ENCODE data around the gene HSF5. TPM values are rescaled to one million over a fixed set of nuclear protein-coding genes. Genes with fewer than 3 reads are reported as not detected.

Gene HSF5
- total RNA-seq, 2 experiments from 2014 or later = 1.6 to 1.7 TPM

DNA sequence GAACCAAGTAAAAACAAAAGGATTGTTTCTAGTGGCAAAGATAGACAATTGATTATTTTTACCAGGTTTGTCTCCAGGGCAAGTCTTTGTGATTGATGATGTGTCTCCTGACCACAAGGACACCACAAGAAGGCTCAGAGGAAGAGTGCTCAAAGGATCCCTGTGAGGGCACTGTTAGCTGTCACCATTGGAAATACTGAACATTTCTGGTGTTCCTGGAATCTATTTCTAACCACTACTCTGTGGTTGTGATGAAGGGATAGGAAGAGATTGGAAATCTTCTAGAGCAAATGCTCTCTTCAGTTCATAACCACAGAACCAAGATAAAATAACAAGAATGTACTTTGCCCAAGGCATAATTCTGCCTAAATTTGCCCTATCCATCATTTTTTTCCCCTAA, 86.2 kb downstream of the HSF5 start:
- Mint-ChIP-seq H3K4me3 (no peak overlapping the region), H3K36me3 (ENCODE audit: low read depth) (no peaks in the 10 kb centered on the region), H3K27ac (no peak overlapping the region), H3K27me3 (no peaks in the 10 kb centered on the region), H3K4me1 (ENCODE audit: low read depth) (no peaks in the 10 kb centered on the region), H3K9me3 (no peaks in the 10 kb centered on the region)
- ATAC-seq (ENCODE audit: poor library complexity) (no peak), DNase-seq (no peak)
- no peaks in the 10 kb centered on the region for H3K4me1 ChIP-seq (ENCODE audit: insufficient read depth, low read length)
- intact Hi-C loops (cut with DNase I, micrococcal nuclease) = no loop called here
- POLR2A ChIA-PET = no interaction called here
- no peak overlapping the region for H3K4me3 ChIP-seq (ENCODE audit: low read length)
- H3K27me3 ChIP-seq (ENCODE audit: control insufficient read depth in 1 of 2, insufficient read depth in 2 of 2, low read length in 2 of 2) = no peaks in the 10 kb centered on the region
- CTCF ChIA-PET = interaction anchor here (0.5 kb wide), 1 partner anchor 218 kb away, joined by 3 read pairs; no protein-coding TSS in a partner anchor
- H3K36me3 ChIP-seq (ENCODE audit: insufficient read depth, low read length) = no peaks in the 10 kb centered on the region
- H3K9me3 ChIP-seq (ENCODE audit: control insufficient read depth in 1 of 2, insufficient read depth in 1 of 2, low read length in 2 of 2) = no peaks in the 10 kb centered on the region
- TF ChIP-seq, protein P1, sequence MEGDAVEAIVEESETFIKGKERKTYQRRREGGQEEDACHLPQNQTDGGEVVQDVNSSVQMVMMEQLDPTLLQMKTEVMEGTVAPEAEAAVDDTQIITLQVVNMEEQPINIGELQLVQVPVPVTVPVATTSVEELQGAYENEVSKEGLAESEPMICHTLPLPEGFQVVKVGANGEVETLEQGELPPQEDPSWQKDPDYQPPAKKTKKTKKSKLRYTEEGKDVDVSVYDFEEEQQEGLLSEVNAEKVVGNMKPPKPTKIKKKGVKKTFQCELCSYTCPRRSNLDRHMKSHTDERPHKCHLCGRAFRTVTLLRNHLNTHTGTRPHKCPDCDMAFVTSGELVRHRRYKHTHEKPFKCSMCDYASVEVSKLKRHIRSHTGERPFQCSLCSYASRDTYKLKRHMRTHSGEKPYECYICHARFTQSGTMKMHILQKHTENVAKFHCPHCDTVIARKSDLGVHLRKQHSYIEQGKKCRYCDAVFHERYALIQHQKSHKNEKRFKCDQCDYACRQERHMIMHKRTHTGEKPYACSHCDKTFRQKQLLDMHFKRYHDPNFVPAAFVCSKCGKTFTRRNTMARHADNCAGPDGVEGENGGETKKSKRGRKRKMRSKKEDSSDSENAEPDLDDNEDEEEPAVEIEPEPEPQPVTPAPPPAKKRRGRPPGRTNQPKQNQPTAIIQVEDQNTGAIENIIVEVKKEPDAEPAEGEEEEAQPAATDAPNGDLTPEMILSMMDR (IDR thresholded peaks at IDR 0.05) = no peak
- H3K27ac ChIP-seq (ENCODE audit: low read depth in 1 of 2, low read length in 2 of 2) = no peak overlapping the region

DNA sequence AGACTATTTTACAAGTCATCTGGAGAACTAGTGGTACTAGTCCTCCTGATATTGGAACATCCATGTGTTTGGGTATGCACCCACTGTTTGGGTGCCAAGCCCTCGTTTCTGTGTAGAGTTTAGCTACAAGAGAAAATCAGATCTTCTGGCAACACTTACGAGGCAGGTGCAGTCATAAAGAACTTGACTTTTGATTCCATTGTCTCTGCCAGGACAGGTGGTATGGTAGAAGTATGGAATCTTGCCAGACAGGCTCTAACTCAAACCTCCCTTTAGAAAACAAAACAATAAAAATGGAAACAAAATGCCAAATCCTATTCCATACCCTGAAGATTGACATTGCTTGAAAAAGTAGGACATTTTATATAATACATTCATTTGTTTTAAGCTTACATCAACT, 86.9 kb downstream of the HSF5 start:
- Mint-ChIP-seq H3K9me3 (no peaks in the 10 kb centered on the region), H3K27me3 (no peaks in the 10 kb centered on the region), H3K36me3 (ENCODE audit: low read depth) (no peaks in the 10 kb centered on the region), H3K4me3 (no peak overlapping the region), H3K4me1 (ENCODE audit: low read depth) (no peaks in the 10 kb centered on the region), H3K27ac (no peak overlapping the region)
- intact Hi-C loops (cut with DNase I, micrococcal nuclease) = no loop called here
- CTCF ChIA-PET = interaction anchor here (0.5 kb wide), 1 partner anchor 217 kb away, joined by 3 read pairs; no protein-coding TSS in a partner anchor
- TF ChIP-seq, protein P1 (IDR thresholded peaks at IDR 0.05) = no peak
- H3K4me3 ChIP-seq (ENCODE audit: low read length) = no peak overlapping the region
- POLR2A ChIA-PET = no interaction called here
- ATAC-seq (ENCODE audit: poor library complexity) (no peak), DNase-seq (no peak)
- H3K36me3 ChIP-seq (ENCODE audit: insufficient read depth, low read length) = no peaks in the 10 kb centered on the region
- no peaks in the 10 kb centered on the region for H3K27me3 ChIP-seq (ENCODE audit: control insufficient read depth in 1 of 2, insufficient read depth in 2 of 2, low read length in 2 of 2)
- no peak overlapping the region for H3K27ac ChIP-seq (ENCODE audit: low read depth in 1 of 2, low read length in 2 of 2)
- no peaks in the 10 kb centered on the region for H3K4me1 ChIP-seq (ENCODE audit: insufficient read depth, low read length)
- H3K9me3 ChIP-seq (ENCODE audit: control insufficient read depth in 1 of 2, insufficient read depth in 1 of 2, low read length in 2 of 2) = no peaks in the 10 kb centered on the region

DNA sequence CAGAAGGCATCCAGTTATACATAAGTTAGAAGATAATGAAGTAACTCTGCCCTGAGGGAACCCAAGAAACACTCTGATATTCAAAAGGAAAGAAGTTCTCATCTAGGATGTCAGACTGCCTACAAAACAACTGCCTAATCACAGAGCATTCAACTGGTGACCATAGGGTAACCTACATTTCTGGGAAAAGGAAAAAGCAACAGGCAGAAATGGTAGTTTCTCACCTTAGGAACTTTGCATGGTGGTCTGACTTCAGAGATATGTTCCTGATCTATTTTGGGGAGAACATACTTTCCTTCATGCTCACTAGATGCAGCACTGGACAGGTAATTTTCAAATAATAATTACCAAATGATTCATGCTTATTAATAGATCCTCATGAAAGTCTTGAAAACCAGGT, 87.4 kb downstream of the HSF5 start:
- Mint-ChIP-seq H3K4me3 (no peak overlapping the region), H3K27ac (no peak overlapping the region), H3K4me1 (ENCODE audit: low read depth) (no peaks in the 10 kb centered on the region), H3K27me3 (no peaks in the 10 kb centered on the region), H3K36me3 (ENCODE audit: low read depth) (no peaks in the 10 kb centered on the region), H3K9me3 (no peaks in the 10 kb centered on the region)
- intact Hi-C loops (cut with DNase I, micrococcal nuclease) = no loop called here
- no peaks in the 10 kb centered on the region for H3K9me3 ChIP-seq (ENCODE audit: control insufficient read depth in 1 of 2, insufficient read depth in 1 of 2, low read length in 2 of 2)
- no peak for ATAC-seq (ENCODE audit: poor library complexity)
- no peaks in the 10 kb centered on the region for H3K27me3 ChIP-seq (ENCODE audit: control insufficient read depth in 1 of 2, insufficient read depth in 2 of 2, low read length in 2 of 2)
- ChIA-PET CTCF (no interaction called here), POLR2A (no interaction called here)
- TF ChIP-seq, protein P1 (IDR thresholded peaks at IDR 0.05) = no peak
- H3K36me3 ChIP-seq (ENCODE audit: insufficient read depth, low read length) = no peaks in the 10 kb centered on the region
- DNase-seq = no peak
- H3K27ac ChIP-seq (ENCODE audit: low read depth in 1 of 2, low read length in 2 of 2) = no peak overlapping the region
- no peak overlapping the region for H3K4me3 ChIP-seq (ENCODE audit: low read length)
- H3K4me1 ChIP-seq (ENCODE audit: insufficient read depth, low read length) = no peaks in the 10 kb centered on the region
